WTC11 (cell line): Measurements from ENCODE around the gene ACSL1. TPM values are rescaled to one million over a fixed set of nuclear protein-coding genes. Genes with fewer than 3 reads are reported as not detected.

Experiments
- ATAC-seq: fragments of 200-7000 bp; cut with Tn5 transposase; 2 replicates; pipeline ENCODE4 v1.10.0; 2021; ENCODE audit warnings: mild to moderate bottlenecking, moderate library complexity
- CTCF ChIA-PET: fragments of 300-600 bp; sonication (Branson Sonifier 250); formaldehyde crosslinking; loops from one replicate; lab custom pipeline; 2021; ENCODE audit warnings: antibody characterized with exemption; lab: Charles Lee
- POLR2A ChIA-PET: fragments of 350-600 bp; sonication (Branson Sonifier 250); formaldehyde crosslinking; loops from one replicate; lab custom pipeline; 2021; ENCODE audit warnings: antibody characterized with exemption; lab: Charles Lee
- DNase-seq: peaks from one replicate; pipeline ENCODE4 v3.0.0; 2021; ENCODE audit warnings: low spot score
- H3K27ac Mint-ChIP-seq: 2 replicates; pipeline ENCODE4 v1.8.0; 2021; ENCODE audit warnings: mixed read lengths
- H3K27me3 Mint-ChIP-seq: 2 replicates; pipeline ENCODE4 v1.8.0; 2021; ENCODE audit warnings: low read depth, mild to moderate bottlenecking, moderate library complexity, mixed read lengths
- H3K36me3 Mint-ChIP-seq: 2 replicates; pipeline ENCODE4 v1.8.0; 2021; ENCODE audit warnings: mixed read lengths
- H3K4me1 Mint-ChIP-seq: 2 replicates; pipeline ENCODE4 v1.8.0; 2022; ENCODE audit warnings: mixed read lengths
- H3K4me3 Mint-ChIP-seq: 2 replicates; pipeline ENCODE4 v1.8.0; 2021; ENCODE audit warnings: mild to moderate bottlenecking, moderate library complexity, mixed read lengths
- H3K9me3 Mint-ChIP-seq: 2 replicates; pipeline ENCODE4 v1.8.0; 2021; ENCODE audit warnings: mixed read lengths
- CBFB ChIP-seq: sonication (generic); formaldehyde crosslinking; IDR thresholded peaks from 2 replicates; pipeline ENCODE4 v1.8.1; 2022; ENCODE audit warnings: mild to moderate bottlenecking, low read depth, missing genetic modification reagents
- ETV6 ChIP-seq: sonication (generic); formaldehyde crosslinking; IDR thresholded peaks from 2 replicates; pipeline ENCODE4 v1.8.1; 2022; ENCODE audit warnings: mild to moderate bottlenecking, missing genetic modification reagents
- GABPB1 ChIP-seq: sonication (generic); formaldehyde crosslinking; IDR thresholded peaks from 2 replicates; pipeline ENCODE4 v1.8.1; 2023; ENCODE audit warnings: mild to moderate bottlenecking, missing genetic modification reagents
- IRF2 ChIP-seq: sonication (generic); formaldehyde crosslinking; IDR thresholded peaks from 2 replicates; pipeline ENCODE4 v1.8.0; 2022; ENCODE audit warnings: low read depth, missing genetic modification reagents, borderline replicate concordance
- JAZF1 ChIP-seq: fragments of 250-450 bp; sonication (Bioruptor Pico); IDR thresholded peaks from 2 replicates; pipeline ENCODE4 v1.9.0; 2021; ENCODE audit warnings: moderate library complexity, mild to moderate bottlenecking, inconsistent platforms
- OVOL2 ChIP-seq: fragments of 250-450 bp; sonication (Bioruptor Pico); IDR thresholded peaks from 2 replicates; pipeline ENCODE4 v1.9.0; 2021; ENCODE audit warnings: mild to moderate bottlenecking, borderline replicate concordance
- PRRX2 ChIP-seq: fragments of 250-450 bp; sonication (Bioruptor Pico); IDR thresholded peaks from 2 replicates; pipeline ENCODE4 v1.8.0; 2021; ENCODE audit warnings: mild to moderate bottlenecking
- RELA ChIP-seq: sonication (generic); formaldehyde crosslinking; IDR thresholded peaks from 2 replicates; pipeline ENCODE4 v1.8.1; 2022; ENCODE audit warnings: missing genetic modification reagents, mild to moderate bottlenecking, borderline replicate concordance
- SOX15 ChIP-seq: fragments of 250-450 bp; sonication (Bioruptor Pico); IDR thresholded peaks from 2 replicates; pipeline ENCODE4 v1.9.0; 2021; ENCODE audit warnings: mild to moderate bottlenecking
- ZBTB21 ChIP-seq: sonication (generic); formaldehyde crosslinking; IDR thresholded peaks from 2 replicates; pipeline ENCODE4 v1.8.1; 2023; ENCODE audit warnings: mild to moderate bottlenecking, missing genetic modification reagents, borderline replicate concordance
- ZNF121 ChIP-seq: sonication (generic); formaldehyde crosslinking; IDR thresholded peaks from 2 replicates; pipeline ENCODE4 v1.8.0; 2023; ENCODE audit warnings: missing genetic modification reagents
- ZNF219 ChIP-seq: sonication (generic); formaldehyde crosslinking; IDR thresholded peaks from 2 replicates; pipeline ENCODE4 v1.8.0; 2023; ENCODE audit warnings: missing genetic modification reagents, mild to moderate bottlenecking, borderline replicate concordance
- ZNF263 ChIP-seq: sonication (generic); formaldehyde crosslinking; IDR thresholded peaks from 2 replicates; pipeline ENCODE4 v1.8.1; 2022; ENCODE audit warnings: low read depth, mild to moderate bottlenecking, moderate library complexity, missing genetic modification reagents
- total RNA-seq: library from RNA; stranded (reverse); gene quantifications from 3 replicates; pipeline ENCODE4 v1.2.3, GENCODE V29; 2021
- TF ChIP-seq, protein P1 (sequence below): sonication (generic); formaldehyde crosslinking; IDR thresholded peaks from 2 replicates; pipeline ENCODE4 v1.8.0; 2023; ENCODE audit warnings: mild to moderate bottlenecking, missing genetic modification reagents
- TF ChIP-seq, protein P2 (sequence below): sonication (generic); formaldehyde crosslinking; IDR thresholded peaks from 2 replicates; pipeline ENCODE4 v1.8.0; 2022; ENCODE audit warnings: mild to moderate bottlenecking, missing genetic modification reagents
- TF ChIP-seq, protein P3 (sequence below): fragments of 250-450 bp; sonication (Bioruptor Pico); IDR thresholded peaks from 2 replicates; pipeline ENCODE4 v1.9.0; 2021; ENCODE audit warnings: mild to moderate bottlenecking
- TF ChIP-seq, protein P4 (sequence below): sonication (generic); formaldehyde crosslinking; IDR thresholded peaks from 2 replicates; pipeline ENCODE4 v1.8.1; 2022; ENCODE audit warnings: mild to moderate bottlenecking, missing genetic modification reagents, moderate library complexity, borderline replicate concordance
- TF ChIP-seq, protein P5 (sequence below): sonication (generic); formaldehyde crosslinking; IDR thresholded peaks from 2 replicates; pipeline ENCODE4 v1.8.1; 2022; ENCODE audit warnings: low read depth, mild to moderate bottlenecking, moderate library complexity, missing genetic modification reagents, borderline replicate concordance
- TF ChIP-seq, protein P6 (sequence below): sonication (generic); formaldehyde crosslinking; IDR thresholded peaks from 2 replicates; pipeline ENCODE4 v1.8.1; 2022; ENCODE audit warnings: mild to moderate bottlenecking, moderate library complexity, missing genetic modification reagents
- TF ChIP-seq, protein P7 (sequence below): sonication (generic); formaldehyde crosslinking; IDR thresholded peaks from 2 replicates; pipeline ENCODE4 v1.8.1; 2023; ENCODE audit warnings: mild to moderate bottlenecking, missing genetic modification reagents, moderate library complexity
- TF ChIP-seq, protein P8 (sequence below): sonication (generic); formaldehyde crosslinking; IDR thresholded peaks from 2 replicates; pipeline ENCODE4 v1.8.0; 2022; ENCODE audit warnings: mild to moderate bottlenecking, missing genetic modification reagents

ACSL1 gene
- total RNA-seq, 1 experiment from 2014 or later = 6.6 TPM

DNA sequence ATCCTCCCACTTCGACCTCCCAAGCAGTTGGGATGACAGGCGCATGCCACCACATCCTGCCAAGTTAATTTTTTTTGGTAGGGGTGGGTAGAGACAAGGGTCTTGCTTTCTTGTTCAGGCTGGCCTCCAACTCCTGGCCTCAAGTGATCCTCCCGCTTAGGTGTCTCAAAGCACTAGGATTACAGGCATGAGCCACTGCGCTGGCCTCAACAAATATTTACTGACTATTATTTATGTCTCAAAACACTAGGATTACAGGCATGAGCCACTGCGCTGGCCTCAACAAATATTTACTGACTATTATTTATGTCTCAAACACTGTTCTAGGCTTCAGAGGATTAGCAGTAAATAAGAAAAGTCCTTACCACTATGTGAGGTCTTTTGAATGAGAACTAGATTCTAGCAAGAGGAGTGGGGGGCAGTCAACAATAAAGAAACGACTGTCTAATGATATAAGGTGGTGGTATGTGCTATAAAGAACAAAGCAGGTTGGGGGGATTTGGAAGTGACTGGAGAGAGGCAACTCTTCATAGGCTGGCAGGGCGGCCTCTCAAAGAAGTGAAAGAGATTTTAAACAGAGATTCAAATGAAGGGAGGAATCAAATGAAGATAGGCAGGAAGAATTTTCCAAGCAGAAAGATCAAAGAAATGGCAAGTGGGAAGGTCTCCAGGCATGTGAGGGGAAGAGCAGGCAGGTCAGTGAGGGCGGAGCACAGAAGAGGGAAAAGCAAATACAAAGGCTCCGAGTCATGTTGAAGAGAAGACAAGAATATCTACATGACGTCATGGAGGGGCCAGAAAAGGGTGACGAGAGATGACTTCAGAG is 12.7 kb upstream of the ACSL1 start:
- TF ChIP-seq ZNF263 (CRISPR knock-in tag) = no peak
- TF ChIP-seq, protein P1, sequence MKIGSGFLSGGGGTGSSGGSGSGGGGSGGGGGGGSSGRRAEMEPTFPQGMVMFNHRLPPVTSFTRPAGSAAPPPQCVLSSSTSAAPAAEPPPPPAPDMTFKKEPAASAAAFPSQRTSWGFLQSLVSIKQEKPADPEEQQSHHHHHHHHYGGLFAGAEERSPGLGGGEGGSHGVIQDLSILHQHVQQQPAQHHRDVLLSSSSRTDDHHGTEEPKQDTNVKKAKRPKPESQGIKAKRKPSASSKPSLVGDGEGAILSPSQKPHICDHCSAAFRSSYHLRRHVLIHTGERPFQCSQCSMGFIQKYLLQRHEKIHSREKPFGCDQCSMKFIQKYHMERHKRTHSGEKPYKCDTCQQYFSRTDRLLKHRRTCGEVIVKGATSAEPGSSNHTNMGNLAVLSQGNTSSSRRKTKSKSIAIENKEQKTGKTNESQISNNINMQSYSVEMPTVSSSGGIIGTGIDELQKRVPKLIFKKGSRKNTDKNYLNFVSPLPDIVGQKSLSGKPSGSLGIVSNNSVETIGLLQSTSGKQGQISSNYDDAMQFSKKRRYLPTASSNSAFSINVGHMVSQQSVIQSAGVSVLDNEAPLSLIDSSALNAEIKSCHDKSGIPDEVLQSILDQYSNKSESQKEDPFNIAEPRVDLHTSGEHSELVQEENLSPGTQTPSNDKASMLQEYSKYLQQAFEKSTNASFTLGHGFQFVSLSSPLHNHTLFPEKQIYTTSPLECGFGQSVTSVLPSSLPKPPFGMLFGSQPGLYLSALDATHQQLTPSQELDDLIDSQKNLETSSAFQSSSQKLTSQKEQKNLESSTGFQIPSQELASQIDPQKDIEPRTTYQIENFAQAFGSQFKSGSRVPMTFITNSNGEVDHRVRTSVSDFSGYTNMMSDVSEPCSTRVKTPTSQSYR = no peak
- TF ChIP-seq ZNF219 (CRISPR knock-in tag) = no peak
- TF ChIP-seq, protein P2, sequence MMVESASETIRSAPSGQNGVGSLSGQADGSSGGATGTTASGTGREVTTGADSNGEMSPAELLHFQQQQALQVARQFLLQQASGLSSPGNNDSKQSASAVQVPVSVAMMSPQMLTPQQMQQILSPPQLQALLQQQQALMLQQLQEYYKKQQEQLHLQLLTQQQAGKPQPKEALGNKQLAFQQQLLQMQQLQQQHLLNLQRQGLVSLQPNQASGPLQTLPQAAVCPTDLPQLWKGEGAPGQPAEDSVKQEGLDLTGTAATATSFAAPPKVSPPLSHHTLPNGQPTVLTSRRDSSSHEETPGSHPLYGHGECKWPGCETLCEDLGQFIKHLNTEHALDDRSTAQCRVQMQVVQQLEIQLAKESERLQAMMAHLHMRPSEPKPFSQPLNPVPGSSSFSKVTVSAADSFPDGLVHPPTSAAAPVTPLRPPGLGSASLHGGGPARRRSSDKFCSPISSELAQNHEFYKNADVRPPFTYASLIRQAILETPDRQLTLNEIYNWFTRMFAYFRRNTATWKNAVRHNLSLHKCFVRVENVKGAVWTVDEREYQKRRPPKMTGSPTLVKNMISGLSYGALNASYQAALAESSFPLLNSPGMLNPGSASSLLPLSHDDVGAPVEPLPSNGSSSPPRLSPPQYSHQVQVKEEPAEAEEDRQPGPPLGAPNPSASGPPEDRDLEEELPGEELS (CRISPR knock-in tag) = no peak
- peak; percentile 76 for TF ChIP-seq GABPB1 (CRISPR knock-in tag)
- TF ChIP-seq, protein P3, sequence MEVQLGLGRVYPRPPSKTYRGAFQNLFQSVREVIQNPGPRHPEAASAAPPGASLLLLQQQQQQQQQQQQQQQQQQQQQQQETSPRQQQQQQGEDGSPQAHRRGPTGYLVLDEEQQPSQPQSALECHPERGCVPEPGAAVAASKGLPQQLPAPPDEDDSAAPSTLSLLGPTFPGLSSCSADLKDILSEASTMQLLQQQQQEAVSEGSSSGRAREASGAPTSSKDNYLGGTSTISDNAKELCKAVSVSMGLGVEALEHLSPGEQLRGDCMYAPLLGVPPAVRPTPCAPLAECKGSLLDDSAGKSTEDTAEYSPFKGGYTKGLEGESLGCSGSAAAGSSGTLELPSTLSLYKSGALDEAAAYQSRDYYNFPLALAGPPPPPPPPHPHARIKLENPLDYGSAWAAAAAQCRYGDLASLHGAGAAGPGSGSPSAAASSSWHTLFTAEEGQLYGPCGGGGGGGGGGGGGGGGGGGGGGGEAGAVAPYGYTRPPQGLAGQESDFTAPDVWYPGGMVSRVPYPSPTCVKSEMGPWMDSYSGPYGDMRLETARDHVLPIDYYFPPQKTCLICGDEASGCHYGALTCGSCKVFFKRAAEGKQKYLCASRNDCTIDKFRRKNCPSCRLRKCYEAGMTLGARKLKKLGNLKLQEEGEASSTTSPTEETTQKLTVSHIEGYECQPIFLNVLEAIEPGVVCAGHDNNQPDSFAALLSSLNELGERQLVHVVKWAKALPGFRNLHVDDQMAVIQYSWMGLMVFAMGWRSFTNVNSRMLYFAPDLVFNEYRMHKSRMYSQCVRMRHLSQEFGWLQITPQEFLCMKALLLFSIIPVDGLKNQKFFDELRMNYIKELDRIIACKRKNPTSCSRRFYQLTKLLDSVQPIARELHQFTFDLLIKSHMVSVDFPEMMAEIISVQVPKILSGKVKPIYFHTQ = no peak
- no peaks in the 10 kb centered on the region for H3K4me1 Mint-ChIP-seq
- no peaks in the 10 kb centered on the region for H3K36me3 Mint-ChIP-seq
- DNase-seq = no peak
- ChIA-PET POLR2A (no interaction called here), CTCF (no interaction called here)
- no peak overlapping the region for H3K27ac Mint-ChIP-seq
- no peak for ATAC-seq
- H3K27me3 Mint-ChIP-seq = no peaks in the 10 kb centered on the region; the same call in 1 of the 2 replicates
- H3K9me3 Mint-ChIP-seq = no peaks in the 10 kb centered on the region
- H3K4me3 Mint-ChIP-seq = no peak overlapping the region

DNA sequence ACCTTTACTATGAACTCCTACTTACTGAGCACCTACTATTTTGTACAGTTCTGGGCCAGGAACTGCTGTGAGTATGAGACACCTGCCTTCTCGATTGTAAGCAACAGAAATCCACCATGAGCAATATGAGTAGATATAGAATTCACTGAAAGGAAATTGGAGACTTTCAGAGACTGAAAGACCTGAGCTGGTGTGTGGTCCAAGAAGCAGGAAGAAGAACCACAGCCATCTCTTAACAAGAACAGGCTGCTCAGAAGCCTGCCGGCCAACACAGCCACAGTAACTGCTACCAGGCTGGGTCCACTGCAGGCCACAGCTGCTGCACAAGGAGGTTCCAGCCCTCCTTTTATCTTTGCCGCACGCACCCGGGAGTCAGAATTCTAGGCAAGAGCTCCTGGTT is 10.8 kb upstream of the ACSL1 start:
- Mint-ChIP-seq H3K4me1 (no peaks in the 10 kb centered on the region), H3K36me3 (no peaks in the 10 kb centered on the region), H3K4me3 (no peak overlapping the region), H3K27ac (no peak overlapping the region), H3K27me3 (no peaks in the 10 kb centered on the region), H3K9me3 (no peaks in the 10 kb centered on the region)
- POLR2A ChIA-PET = no interaction called here
- ATAC-seq = no peak
- TF ChIP-seq, protein P4, sequence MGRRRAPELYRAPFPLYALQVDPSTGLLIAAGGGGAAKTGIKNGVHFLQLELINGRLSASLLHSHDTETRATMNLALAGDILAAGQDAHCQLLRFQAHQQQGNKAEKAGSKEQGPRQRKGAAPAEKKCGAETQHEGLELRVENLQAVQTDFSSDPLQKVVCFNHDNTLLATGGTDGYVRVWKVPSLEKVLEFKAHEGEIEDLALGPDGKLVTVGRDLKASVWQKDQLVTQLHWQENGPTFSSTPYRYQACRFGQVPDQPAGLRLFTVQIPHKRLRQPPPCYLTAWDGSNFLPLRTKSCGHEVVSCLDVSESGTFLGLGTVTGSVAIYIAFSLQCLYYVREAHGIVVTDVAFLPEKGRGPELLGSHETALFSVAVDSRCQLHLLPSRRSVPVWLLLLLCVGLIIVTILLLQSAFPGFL = no peak
- no peak for TF ChIP-seq PRRX2
- no peak for TF ChIP-seq RELA (CRISPR knock-in tag)
- no peak for TF ChIP-seq OVOL2 (CRISPR knock-in tag)
- no peak for TF ChIP-seq IRF2 (CRISPR knock-in tag)
- TF ChIP-seq, protein P5, sequence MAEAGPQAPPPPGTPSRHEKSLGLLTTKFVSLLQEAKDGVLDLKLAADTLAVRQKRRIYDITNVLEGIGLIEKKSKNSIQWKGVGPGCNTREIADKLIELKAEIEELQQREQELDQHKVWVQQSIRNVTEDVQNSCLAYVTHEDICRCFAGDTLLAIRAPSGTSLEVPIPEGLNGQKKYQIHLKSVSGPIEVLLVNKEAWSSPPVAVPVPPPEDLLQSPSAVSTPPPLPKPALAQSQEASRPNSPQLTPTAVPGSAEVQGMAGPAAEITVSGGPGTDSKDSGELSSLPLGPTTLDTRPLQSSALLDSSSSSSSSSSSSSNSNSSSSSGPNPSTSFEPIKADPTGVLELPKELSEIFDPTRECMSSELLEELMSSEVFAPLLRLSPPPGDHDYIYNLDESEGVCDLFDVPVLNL (CRISPR knock-in tag) = no peak
- no peak for TF ChIP-seq CBFB (CRISPR knock-in tag)
- no peak for TF ChIP-seq ETV6
- no peak for TF ChIP-seq ZNF121 (CRISPR knock-in tag)
- TF ChIP-seq ZBTB21 (CRISPR knock-in tag) = no peak
- no peak for TF ChIP-seq ZNF219 (CRISPR knock-in tag)
- TF ChIP-seq, protein P6, sequence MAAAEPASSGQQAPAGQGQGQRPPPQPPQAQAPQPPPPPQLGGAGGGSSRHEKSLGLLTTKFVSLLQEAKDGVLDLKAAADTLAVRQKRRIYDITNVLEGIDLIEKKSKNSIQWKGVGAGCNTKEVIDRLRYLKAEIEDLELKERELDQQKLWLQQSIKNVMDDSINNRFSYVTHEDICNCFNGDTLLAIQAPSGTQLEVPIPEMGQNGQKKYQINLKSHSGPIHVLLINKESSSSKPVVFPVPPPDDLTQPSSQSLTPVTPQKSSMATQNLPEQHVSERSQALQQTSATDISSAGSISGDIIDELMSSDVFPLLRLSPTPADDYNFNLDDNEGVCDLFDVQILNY = no peak
- TF ChIP-seq, protein P7, sequence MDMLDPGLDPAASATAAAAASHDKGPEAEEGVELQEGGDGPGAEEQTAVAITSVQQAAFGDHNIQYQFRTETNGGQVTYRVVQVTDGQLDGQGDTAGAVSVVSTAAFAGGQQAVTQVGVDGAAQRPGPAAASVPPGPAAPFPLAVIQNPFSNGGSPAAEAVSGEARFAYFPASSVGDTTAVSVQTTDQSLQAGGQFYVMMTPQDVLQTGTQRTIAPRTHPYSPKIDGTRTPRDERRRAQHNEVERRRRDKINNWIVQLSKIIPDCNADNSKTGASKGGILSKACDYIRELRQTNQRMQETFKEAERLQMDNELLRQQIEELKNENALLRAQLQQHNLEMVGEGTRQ (CRISPR knock-in tag) = no peak
- TF ChIP-seq SOX15 = no peak
- TF ChIP-seq, protein P8, sequence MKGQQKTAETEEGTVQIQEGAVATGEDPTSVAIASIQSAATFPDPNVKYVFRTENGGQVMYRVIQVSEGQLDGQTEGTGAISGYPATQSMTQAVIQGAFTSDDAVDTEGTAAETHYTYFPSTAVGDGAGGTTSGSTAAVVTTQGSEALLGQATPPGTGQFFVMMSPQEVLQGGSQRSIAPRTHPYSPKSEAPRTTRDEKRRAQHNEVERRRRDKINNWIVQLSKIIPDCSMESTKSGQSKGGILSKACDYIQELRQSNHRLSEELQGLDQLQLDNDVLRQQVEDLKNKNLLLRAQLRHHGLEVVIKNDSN (CRISPR knock-in tag) = no peak
- no peak for TF ChIP-seq JAZF1 (CRISPR knock-in tag)
- TF ChIP-seq, all 79 proteins: peak for 0
- CTCF ChIA-PET = no interaction called here
- no peak for DNase-seq
